ENCODE measurements around the gene PCSK6. TPM values are rescaled to one million over a fixed set of nuclear protein-coding genes. Genes with fewer than 3 reads are reported as not detected.

PCSK6 gene
- polyA plus RNA-seq, 1 donor from 2014 or later = 1.1 TPM

DNA sequence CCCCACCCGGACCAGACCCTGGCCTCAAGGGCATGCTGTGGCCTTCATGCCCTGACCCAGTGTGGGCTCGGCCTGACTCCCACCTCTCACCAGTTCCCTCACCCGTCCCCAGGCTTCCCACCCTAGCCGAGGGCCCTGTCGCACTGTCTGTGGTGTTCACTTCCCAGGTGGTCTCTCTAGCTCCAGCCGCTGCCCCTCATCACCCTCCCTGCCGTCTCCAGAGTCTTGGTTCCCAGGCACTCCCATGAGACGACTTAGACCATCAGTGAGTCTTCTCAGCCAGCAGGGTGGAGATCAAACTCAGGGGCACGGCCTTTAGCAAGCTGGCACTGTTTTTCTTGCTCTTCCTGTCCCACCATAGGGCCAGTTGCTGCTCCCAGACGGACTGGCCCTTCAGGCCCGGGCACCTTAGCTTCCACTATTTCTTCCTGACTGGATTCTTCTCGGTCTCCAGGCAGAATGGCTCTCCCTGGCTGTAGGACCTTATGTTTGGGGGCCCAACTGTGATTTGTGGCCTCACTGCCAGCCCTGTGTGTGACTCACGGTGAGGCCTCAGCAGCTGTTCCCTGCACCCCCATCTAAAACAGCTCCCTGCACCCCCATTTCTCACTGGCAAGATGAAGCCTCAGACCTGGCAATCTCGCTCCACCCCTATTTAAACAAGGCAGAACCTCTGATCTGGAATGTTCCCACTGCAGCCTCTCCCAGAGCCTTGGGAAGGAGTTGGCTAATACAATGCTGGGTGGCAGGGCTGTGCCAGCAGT lies 9.4 kb upstream of the PCSK6 start:
- Histone ChIP-seq H4K20me1 (ENCODE audit: insufficient read depth) (no peaks in the 10 kb centered on the region), H3K4me3 (ENCODE audit: low read length) (no peak overlapping the region), H3K9me2 (ENCODE audit: insufficient read depth, low read length) (no peaks in the 10 kb centered on the region), H3K36me3 (ENCODE audit: insufficient read depth, low read length) (no peaks in the 10 kb centered on the region), H3K27me3 (ENCODE audit: insufficient read depth, low read depth, low read length) (no peaks in the 10 kb centered on the region), H3K79me2 (replicated peaks; ENCODE audit: insufficient read depth, low read length) (no peaks in the 10 kb centered on the region), H2AFZ (ENCODE audit: low read depth, low read length) (no peak overlapping the region), H3K27ac (ENCODE audit: low read length) (no peak overlapping the region), H3F3A (ENCODE audit: insufficient read depth, low read length, poor library complexity, severe bottlenecking) (no peaks in the 10 kb centered on the region), H3K9ac (ENCODE audit: low read length) (no peak overlapping the region), H3K4me2 (ENCODE audit: low read length) (no peak overlapping the region), H3K9me3 (ENCODE audit: low read length) (no peaks in the 10 kb centered on the region)
- TF ChIP-seq MXI1 (conservative IDR thresholded peaks at IDR 0.05; ENCODE audit: poor library complexity, severe bottlenecking) (no peak), EZH2 (IDR thresholded peaks at IDR 0.05; ENCODE audit: borderline replicate concordance, insufficient read depth, low read length, poor library complexity, severe bottlenecking) (no peak), RAD21 (conservative IDR thresholded peaks at IDR 0.05) (no peak), EP300 (conservative IDR thresholded peaks at IDR 0.05; ENCODE audit: poor library complexity, severe bottlenecking) (no peak), POLR2AphosphoS5 (IDR thresholded peaks at IDR 0.05) (no peak), SMC3 (conservative IDR thresholded peaks at IDR 0.05; ENCODE audit: poor library complexity) (no peak), TAF1 (IDR thresholded peaks at IDR 0.05; ENCODE audit: low read depth) (no peak)
- TF ChIP-seq, protein P1, sequence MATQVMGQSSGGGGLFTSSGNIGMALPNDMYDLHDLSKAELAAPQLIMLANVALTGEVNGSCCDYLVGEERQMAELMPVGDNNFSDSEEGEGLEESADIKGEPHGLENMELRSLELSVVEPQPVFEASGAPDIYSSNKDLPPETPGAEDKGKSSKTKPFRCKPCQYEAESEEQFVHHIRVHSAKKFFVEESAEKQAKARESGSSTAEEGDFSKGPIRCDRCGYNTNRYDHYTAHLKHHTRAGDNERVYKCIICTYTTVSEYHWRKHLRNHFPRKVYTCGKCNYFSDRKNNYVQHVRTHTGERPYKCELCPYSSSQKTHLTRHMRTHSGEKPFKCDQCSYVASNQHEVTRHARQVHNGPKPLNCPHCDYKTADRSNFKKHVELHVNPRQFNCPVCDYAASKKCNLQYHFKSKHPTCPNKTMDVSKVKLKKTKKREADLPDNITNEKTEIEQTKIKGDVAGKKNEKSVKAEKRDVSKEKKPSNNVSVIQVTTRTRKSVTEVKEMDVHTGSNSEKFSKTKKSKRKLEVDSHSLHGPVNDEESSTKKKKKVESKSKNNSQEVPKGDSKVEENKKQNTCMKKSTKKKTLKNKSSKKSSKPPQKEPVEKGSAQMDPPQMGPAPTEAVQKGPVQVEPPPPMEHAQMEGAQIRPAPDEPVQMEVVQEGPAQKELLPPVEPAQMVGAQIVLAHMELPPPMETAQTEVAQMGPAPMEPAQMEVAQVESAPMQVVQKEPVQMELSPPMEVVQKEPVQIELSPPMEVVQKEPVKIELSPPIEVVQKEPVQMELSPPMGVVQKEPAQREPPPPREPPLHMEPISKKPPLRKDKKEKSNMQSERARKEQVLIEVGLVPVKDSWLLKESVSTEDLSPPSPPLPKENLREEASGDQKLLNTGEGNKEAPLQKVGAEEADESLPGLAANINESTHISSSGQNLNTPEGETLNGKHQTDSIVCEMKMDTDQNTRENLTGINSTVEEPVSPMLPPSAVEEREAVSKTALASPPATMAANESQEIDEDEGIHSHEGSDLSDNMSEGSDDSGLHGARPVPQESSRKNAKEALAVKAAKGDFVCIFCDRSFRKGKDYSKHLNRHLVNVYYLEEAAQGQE (IDR thresholded peaks at IDR 0.05; ENCODE audit: borderline replicate concordance) = no peak
- TF ChIP-seq, protein P2, sequence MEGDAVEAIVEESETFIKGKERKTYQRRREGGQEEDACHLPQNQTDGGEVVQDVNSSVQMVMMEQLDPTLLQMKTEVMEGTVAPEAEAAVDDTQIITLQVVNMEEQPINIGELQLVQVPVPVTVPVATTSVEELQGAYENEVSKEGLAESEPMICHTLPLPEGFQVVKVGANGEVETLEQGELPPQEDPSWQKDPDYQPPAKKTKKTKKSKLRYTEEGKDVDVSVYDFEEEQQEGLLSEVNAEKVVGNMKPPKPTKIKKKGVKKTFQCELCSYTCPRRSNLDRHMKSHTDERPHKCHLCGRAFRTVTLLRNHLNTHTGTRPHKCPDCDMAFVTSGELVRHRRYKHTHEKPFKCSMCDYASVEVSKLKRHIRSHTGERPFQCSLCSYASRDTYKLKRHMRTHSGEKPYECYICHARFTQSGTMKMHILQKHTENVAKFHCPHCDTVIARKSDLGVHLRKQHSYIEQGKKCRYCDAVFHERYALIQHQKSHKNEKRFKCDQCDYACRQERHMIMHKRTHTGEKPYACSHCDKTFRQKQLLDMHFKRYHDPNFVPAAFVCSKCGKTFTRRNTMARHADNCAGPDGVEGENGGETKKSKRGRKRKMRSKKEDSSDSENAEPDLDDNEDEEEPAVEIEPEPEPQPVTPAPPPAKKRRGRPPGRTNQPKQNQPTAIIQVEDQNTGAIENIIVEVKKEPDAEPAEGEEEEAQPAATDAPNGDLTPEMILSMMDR (IDR thresholded peaks at IDR 0.05; ENCODE audit: poor library complexity, severe bottlenecking) = no peak

DNA sequence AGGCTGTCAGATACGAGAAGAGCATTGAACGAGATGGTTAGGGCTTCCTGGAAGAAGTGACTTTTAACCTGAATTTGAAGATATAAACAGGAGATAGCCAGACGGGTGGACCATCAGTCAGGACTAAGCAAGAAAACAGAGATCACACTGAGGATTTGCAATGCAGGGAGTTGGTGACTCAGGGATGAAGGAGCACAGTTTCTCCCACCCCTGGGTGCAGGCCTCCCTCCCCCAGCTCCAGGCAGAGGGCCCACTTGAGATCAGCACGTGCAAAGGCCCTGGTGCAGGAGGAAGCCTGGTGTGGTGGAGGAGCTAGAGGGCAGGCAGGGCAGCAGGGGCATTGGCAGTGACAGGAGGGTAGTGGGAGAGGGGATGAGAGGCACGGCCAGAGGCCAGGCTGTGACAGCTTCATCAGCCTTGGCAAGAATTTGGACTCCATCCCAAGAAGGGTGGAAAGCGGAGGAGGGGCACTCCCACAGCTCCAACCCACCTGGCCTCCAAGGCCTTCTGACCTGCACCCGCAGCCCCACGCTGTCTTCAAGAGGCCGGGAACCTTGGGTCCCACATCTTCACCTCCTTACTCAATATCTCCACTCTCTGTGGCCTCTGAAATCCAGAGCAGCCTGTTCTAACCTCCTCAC lies 8.7 kb upstream of the PCSK6 start:
- Histone ChIP-seq H4K20me1 (ENCODE audit: insufficient read depth) (no peaks in the 10 kb centered on the region), H3K79me2 (replicated peaks; ENCODE audit: insufficient read depth, low read length) (no peaks in the 10 kb centered on the region), H3K9me2 (ENCODE audit: insufficient read depth, low read length) (no peaks in the 10 kb centered on the region), H3K27ac (ENCODE audit: low read length) (no peak overlapping the region), H3K36me3 (ENCODE audit: insufficient read depth, low read length) (no peaks in the 10 kb centered on the region), H3K4me3 (ENCODE audit: low read length) (no peak overlapping the region), H2AFZ (ENCODE audit: low read depth, low read length) (no peak overlapping the region), H3K9me3 (ENCODE audit: low read length) (no peaks in the 10 kb centered on the region), H3F3A (ENCODE audit: insufficient read depth, low read length, poor library complexity, severe bottlenecking) (no peaks in the 10 kb centered on the region), H3K4me2 (ENCODE audit: low read length) (no peak overlapping the region), H3K27me3 (ENCODE audit: insufficient read depth, low read depth, low read length) (no peaks in the 10 kb centered on the region), H3K9ac (ENCODE audit: low read length) (no peak overlapping the region)
- TF ChIP-seq, protein P1 (IDR thresholded peaks at IDR 0.05; ENCODE audit: borderline replicate concordance) = no peak
- TF ChIP-seq EZH2 (IDR thresholded peaks at IDR 0.05; ENCODE audit: borderline replicate concordance, insufficient read depth, low read length, poor library complexity, severe bottlenecking) = no peak
- TF ChIP-seq MXI1 (conservative IDR thresholded peaks at IDR 0.05; ENCODE audit: poor library complexity, severe bottlenecking) = no peak
- TF ChIP-seq SMC3 (conservative IDR thresholded peaks at IDR 0.05; ENCODE audit: poor library complexity) = no peak

Data from neural cell (in vitro differentiated cells).